IPS-NIHi7 (cell line): ENCODE data around the gene BHLHE23.
"Not testable (repeated sequence)": the region's sequence is repeated elsewhere in the genome, so short reads cannot be mapped to it uniquely, and the experiment has no call there.

Experiments
- DNase-seq: peaks from one replicate; pipeline ENCODE4 v3.0.0; 2012; ENCODE audit warnings: mixed read lengths; ENCODE audit errors: extremely low spot score

Gene BHLHE23

DNA sequence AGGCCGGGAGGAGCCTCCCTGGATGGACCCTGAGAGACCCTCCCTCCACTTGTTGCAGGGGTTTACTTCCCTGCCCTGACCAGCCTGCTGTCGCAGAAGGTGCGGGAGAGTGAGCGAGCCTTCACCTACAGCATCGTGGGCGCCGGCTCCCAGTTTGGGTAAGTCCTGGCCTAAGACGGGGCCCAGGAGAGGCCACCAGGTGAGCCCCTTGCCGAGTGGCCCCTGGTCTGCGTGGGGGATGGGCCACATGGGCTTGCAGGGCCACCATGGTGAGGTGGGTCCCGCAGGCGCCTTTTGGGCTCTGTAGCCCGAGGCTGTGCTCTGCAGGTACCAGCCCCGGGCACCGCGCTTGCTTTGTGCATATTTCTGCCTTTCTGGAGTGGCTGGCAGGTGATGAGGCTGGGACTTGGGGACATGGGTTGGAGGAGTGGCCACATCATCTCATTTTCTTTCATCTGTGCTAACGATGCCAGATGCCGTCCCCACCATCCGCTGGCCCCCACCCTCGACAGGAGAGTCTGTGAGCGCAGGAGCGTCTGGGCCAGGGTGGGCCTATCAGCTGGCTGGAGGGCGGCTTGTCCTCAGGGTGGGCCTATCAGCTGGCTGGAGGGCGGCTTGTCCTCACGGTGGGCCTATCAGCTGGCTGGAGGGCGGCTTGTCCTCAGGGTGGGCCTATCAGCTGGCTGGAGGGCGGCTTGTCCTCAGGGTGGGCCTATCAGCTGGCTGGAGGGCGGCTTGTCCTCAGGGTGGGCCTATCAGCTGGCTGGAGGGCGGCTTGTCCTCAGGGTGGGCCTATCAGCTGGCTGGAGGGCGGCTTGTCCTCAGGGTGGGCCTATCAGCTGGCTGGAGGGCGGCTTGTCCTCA lies 46.1 kb downstream of the BHLHE23 start:
- not testable (repeated sequence) for DNase-seq

DNA sequence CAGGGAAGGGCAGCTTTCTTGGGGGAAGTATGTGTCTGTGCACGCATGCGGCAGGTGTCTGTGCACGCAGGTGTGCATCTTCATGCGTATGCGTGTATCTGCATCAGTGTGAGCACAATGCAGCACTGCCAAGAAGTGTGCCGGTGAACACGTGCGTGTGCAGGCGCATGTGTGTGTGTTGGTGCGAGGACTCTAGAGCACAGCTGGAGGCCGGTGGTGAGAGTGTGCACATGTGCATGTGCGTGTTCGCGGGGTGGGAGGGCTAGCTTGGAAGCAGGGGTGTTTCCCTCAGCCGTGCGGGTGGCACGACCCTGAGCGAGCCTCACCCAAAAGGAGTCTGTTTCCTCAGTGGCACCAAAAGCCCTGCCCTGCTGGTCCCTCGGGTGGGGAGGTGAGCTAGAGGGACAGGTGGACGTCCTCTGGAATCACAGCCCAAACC lies 46.7 kb downstream of the BHLHE23 start:
- DNase-seq, result no peak

DNA sequence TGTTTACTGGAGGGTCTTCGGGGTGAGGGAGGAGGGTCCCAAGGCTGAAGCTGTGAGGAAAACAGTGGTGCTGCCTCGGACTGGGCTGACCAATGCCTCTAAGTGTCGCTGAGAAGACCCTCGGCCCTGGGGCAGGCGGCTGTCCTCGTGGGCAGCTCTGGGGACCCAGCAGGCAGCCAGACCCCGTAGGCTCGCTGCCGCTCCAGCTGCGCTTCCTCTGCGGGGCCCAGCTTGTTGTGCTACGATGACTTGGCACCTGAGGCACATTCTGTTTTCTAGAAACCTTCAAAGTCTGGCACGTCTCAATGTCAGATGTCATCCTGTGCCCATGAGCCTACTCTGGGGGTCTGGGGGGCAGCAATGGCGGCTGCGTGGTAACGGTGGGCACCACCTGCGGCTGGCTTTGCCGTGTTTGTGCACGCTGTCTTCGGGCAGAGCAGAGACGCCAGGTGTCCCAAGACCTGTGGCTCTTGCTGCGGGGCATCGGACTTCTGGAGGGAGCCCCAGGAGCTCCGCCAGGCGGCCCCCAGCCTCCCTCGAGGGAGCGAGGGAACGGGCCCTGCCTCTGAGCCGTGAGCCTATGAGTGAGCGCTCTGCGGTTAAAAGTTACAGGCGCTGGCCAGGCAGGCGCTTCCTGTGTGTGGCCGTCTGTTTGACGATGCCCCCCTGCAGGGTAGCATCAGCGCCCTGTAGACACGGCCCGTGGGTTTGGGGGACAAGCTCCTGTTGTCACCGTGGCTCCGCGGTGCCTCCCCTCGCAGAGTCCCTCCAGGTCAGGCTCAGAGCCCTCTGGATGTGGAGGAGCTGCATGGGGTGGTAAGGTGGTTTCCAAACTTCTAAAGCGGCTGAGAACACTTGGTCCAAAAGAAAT lies 47.4 kb downstream of the BHLHE23 start:
- no peak for DNase-seq

DNA sequence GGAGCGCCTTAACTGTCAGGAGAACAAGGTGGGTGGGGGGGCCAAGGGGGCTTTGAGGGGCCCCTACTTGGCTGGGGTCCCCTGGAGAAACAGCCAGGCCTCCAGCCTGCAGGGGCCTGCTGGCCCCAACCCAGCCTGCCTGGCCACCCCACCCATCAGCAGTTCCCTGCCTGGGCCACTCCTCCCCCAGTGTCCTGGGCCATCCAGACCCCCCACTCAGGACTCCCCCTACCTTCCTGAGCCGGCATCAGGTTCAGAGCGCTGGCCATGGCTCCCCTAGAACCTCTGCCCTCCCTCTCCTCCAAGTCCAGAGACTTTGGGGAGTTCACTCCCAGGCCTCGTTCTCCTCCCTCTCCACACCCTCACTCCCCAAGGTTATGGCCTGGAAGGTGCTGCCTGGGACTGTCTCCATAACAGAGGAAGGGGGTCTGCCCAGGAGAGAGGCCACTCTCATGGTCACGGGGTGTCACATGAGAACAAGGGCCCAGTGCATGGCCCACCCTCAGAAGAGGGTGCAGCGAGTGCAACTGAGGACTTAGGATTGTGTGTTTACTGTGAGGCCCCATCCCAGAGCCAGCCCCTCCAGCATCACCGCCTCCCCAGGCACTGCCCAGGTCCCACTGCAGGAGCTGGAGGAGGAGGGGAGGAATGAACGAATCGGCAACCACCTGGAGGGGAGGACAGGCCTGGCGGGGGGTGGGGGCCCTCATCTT lies 48.2 kb downstream of the BHLHE23 start:
- no peak for DNase-seq

DNA sequence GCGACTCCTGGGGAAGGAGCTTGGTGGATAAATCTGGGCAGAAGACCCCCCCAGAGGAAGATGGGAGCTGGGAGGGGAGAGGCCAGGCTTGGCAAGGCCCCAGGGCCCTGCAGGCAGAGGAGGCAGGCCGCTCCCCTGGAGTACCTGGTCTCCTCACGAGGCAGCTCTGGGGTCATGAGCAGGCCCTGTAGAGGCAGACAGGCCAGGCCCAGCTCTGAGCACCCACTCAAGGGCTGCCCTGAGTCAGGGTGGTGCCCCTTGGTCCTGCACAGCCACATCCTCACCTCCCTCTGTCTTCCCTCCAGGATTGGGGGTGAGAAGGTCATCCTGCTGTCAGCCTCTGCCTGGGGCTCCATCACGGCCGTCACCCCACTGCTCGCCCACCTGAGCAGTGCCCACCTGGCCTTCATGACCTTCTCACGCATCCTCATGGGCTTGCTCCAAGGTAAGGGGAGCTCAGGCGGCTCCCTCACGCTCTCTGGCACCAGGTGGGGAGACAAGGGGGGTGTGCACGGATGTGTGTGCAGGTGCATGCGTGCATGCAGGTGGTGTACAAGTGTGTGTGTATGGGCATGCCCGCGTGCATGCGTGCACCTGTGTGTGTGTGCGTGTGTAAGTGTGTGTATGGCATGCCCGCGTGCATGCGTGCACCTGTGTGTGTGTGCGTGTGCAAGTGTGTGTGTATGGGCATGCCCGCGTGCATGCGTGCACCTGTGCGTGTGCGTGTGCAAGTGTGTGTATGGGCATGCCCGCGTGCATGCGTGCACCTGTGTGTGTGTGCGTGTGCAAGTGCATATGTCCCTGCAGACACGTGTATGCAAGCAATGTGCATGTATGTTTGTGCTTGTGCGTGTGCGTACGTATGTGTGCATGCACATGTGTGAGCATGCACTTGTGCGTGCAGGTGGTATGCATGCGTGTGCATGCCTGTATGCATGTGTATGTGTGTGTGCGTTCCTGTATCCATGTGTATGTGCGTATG lies 49.3 kb downstream of the BHLHE23 start:
- DNase-seq, result no peak

DNA sequence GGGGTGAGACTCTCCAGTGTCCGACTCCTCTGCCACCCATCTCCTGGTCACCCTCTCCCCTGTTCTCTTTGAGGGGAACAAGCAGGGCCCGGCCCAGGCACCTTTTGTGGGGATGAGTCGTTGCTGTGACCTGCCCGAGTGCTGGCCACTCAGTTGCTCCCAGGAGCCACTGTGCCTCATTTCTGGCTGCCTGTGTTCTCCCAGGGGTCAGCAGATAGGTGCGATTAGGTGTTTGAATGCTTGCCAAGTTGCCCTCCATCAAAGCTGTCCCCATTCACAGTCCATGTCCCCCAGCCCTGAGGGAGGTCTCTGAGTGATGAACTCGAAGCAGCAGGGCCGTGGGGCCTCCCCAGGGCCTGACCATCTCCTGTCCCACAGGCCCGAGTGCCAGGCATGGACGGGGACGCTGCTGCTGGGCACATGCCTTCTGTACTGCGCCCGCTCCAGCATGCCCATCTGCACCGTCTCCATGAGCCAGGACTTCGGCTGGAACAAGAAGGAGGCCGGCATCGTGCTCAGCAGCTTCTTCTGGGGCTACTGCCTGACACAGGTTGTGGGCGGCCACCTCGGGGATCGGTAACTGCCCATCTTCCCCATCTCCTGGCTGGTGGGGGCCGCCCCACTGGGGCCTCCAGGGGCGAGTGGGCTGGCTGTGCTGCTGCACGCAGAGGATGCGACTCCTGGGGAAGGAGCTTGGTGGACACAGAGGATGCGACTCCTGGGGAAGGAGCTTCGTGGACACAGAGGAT lies 50.2 kb downstream of the BHLHE23 start:
- DNase-seq, result no peak
